PC-9 (cell line): Measurements from ENCODE around the gene ZNF486.

ENCODE experiments used
- EZH2 ChIP-seq: fragments of 200-600 bp; sonication (generic); IDR thresholded peaks from 2 replicates; pipeline ENCODE4 v1.8.0; 2017; ENCODE audit warnings: antibody characterized with exemption, low read depth
- TF ChIP-seq, protein P1 (sequence below): fragments of 200-600 bp; sonication (generic); conservative IDR thresholded peaks from 2 replicates; pipeline ENCODE4 v1.6.1; 2017; ENCODE audit warnings: mixed run types, antibody characterized with exemption, mild to moderate bottlenecking, moderate library complexity

DNA sequence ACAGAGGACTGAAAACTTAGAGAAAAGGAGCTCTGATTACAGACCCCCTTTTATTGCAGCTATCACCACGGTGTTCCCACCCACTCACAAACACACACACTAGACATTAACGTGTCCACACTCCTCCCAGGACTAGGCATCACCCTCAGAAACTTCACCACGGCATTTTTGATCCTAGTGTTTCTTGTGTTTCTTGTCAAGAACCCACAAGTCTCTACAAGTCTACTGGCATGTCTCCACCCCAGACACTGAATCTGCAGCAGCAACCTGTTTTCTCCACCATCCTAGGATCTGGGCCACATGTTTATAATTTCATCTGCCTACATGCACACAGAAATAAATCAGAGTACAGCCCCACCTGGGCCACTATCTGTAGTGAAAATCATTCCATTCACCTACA is 4.3 kb downstream of the ZNF486 start:
- TF ChIP-seq, protein P1, sequence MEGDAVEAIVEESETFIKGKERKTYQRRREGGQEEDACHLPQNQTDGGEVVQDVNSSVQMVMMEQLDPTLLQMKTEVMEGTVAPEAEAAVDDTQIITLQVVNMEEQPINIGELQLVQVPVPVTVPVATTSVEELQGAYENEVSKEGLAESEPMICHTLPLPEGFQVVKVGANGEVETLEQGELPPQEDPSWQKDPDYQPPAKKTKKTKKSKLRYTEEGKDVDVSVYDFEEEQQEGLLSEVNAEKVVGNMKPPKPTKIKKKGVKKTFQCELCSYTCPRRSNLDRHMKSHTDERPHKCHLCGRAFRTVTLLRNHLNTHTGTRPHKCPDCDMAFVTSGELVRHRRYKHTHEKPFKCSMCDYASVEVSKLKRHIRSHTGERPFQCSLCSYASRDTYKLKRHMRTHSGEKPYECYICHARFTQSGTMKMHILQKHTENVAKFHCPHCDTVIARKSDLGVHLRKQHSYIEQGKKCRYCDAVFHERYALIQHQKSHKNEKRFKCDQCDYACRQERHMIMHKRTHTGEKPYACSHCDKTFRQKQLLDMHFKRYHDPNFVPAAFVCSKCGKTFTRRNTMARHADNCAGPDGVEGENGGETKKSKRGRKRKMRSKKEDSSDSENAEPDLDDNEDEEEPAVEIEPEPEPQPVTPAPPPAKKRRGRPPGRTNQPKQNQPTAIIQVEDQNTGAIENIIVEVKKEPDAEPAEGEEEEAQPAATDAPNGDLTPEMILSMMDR = no peak
- no peak for TF ChIP-seq EZH2
